Kidney (tissue), 14 donors: Measurements from ENCODE around the gene PTGIS. TPM values are rescaled to one million over a fixed set of nuclear protein-coding genes. Genes with fewer than 3 reads are reported as not detected.
A peak's percentile ranks its signal among the peaks of the same experiment; 100 is the strongest.

Experiments
- DNase-seq, 5 donors: peaks; one replicate each; pipeline ENCODE4 v3.0.0-alpha.2; 2013 to 2020
- FAIRE-seq: peaks from 2 replicates; lab custom pipeline; 2012; peaks lifted over from hg19 to GRCh38; lab: Jason Lieb, UNC
- H3K27ac ChIP-seq, 2 donors: one replicate each; pipeline ENCODE4 v1.7.0; 2013; ENCODE audit warnings: low read depth in 2 of 2, low read length in 2 of 2, inconsistent platforms in 1 of 2
- H3K27me3 ChIP-seq: one replicate; pipeline ENCODE4 v1.7.1; 2013; ENCODE audit warnings: low read length, inconsistent platforms; ENCODE audit not compliant: control insufficient read depth, insufficient read depth
- H3K36me3 ChIP-seq, 3 donors: one replicate each; pipeline versions ENCODE4 v1.7.0 to v1.7.1; 2013; ENCODE audit warnings: low read length in 3 of 3, control low read depth in 1 of 3, inconsistent platforms in 1 of 3; ENCODE audit not compliant: insufficient read depth in 3 of 3, control insufficient read depth in 2 of 3
- H3K4me1 ChIP-seq, 3 donors: one replicate each; pipeline versions ENCODE4 v1.7.0 to v1.7.1; 2013; ENCODE audit warnings: low read length in 3 of 3, inconsistent platforms in 1 of 3, low read depth in 1 of 3; ENCODE audit not compliant: control insufficient read depth in 2 of 3, insufficient read depth in 2 of 3
- H3K4me3 ChIP-seq, 3 donors: one replicate each; pipeline versions ENCODE4 v1.7.0 to v1.8.1; 2013; ENCODE audit warnings: low read length in 3 of 3, control low read depth in 1 of 3, inconsistent platforms in 1 of 3
- H3K9ac ChIP-seq, 3 donors: one replicate each; pipeline versions ENCODE4 v1.7.0 to v1.7.1; 2013; ENCODE audit warnings: low read length in 3 of 3, control low read depth in 1 of 3, inconsistent platforms in 1 of 3
- H3K9me3 ChIP-seq, 3 donors: one replicate each; pipeline versions ENCODE4 v1.7.0 to v1.7.1; 2013; ENCODE audit warnings: low read length in 3 of 3, control low read depth in 1 of 3, inconsistent platforms in 1 of 3; ENCODE audit not compliant: control insufficient read depth in 2 of 3, insufficient read depth in 1 of 3
- intact Hi-C: fragments of 100-400 bp; cut with DNase I; formaldehyde crosslinking; loops from one replicate; pipeline ENCODE4 v1.11.1; 2022
- polyA plus RNA-seq: library from polyadenylated mRNA; stranded (reverse); fragments of 350-450 nt; fragmentation: Illumina TruSeq; extraction: RNeasy Lipid Tissue Mini Kit (QIAGEN cat#74804); gene quantifications from one replicate; pipeline ENCODE4 v1.2.3, GENCODE V29; 2014; ENCODE audit warnings: low read depth, low replicate concordance; ENCODE audit not compliant: insufficient read depth
- total RNA-seq: library from RNA; stranded (reverse); fragmentation: NEBNext Ultra II Directional; extraction: Animal tissue kit (Norgen Biotek cat#: 25700); gene quantifications from one replicate; pipeline ENCODE4 v1.2.1, GENCODE V29; 2021
- TF ChIP-seq, protein P1 (sequence below): IDR thresholded peaks from 3 replicates; pipeline ENCODE4 v1.5.1; 2012; ENCODE audit warnings: mild to moderate bottlenecking, moderate library complexity, borderline replicate concordance; ENCODE audit not compliant: insufficient read depth; ENCODE audit errors: extremely low read depth
- donor health status: control.
- donor health status: control.
- donor health status: control.
- donor health status: control.
- donor health status: control.
- donor health status: DM: yes; HTN: yes; CAD: no.
- donor health status: Normal renal cell carcinoma (clear cell type).

Gene PTGIS
- total and polyA plus RNA-seq, 2 donors from 2014 or later = 3.1 to 24.1 TPM

DNA sequence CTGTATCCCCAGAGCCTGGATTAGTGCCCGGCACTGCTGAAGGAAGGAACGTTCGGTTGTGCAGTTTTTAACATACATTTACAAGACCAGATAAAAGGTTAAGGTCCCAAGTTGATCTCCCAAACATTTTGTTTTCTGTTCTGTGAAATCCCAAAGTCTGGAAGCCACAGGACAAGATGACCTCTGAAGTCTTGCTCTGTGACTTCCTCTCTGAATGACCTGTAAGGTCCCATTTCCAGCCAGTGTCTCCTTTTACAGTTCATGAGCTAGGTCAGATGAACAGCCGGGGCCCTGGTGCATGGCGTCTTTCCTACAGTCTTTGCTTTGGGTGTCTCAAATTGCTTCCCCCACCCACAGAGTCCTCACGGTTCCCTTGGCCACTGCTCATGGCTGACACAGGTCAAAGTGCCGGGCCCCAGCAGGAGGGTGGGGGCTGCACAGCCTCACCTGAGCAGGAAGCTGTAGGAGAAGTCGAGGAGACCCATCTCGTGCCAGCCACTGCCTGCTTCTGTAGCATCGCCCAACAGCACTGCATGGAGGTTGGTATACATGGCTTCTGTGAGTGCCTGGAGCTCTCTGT, 24.0 kb downstream of the PTGIS start:
- FAIRE-seq (no peak), DNase-seq (peak in 3 of 5 donors; percentile 42 to 62 (median 53))
- intact Hi-C loops = loop anchor here (5.0 kb wide), 1 partner anchor 63 kb away; no protein-coding TSS in a partner anchor
- H3K27me3 ChIP-seq = no peaks in the 10 kb centered on the region
- TF ChIP-seq, protein P1, sequence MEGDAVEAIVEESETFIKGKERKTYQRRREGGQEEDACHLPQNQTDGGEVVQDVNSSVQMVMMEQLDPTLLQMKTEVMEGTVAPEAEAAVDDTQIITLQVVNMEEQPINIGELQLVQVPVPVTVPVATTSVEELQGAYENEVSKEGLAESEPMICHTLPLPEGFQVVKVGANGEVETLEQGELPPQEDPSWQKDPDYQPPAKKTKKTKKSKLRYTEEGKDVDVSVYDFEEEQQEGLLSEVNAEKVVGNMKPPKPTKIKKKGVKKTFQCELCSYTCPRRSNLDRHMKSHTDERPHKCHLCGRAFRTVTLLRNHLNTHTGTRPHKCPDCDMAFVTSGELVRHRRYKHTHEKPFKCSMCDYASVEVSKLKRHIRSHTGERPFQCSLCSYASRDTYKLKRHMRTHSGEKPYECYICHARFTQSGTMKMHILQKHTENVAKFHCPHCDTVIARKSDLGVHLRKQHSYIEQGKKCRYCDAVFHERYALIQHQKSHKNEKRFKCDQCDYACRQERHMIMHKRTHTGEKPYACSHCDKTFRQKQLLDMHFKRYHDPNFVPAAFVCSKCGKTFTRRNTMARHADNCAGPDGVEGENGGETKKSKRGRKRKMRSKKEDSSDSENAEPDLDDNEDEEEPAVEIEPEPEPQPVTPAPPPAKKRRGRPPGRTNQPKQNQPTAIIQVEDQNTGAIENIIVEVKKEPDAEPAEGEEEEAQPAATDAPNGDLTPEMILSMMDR = no peak
- no peak overlapping the region for H3K27ac ChIP-seq
- no peak overlapping the region for H3K9ac ChIP-seq
- H3K4me3 ChIP-seq = no peak overlapping the region
- H3K36me3 ChIP-seq = peaks cover 0 to 3% (median 0%) of the 10 kb centered on the region in 3 donors
- no peaks in the 10 kb centered on the region for H3K4me1 ChIP-seq
- peaks cover 0 to 3% (median 0%) of the 10 kb centered on the region in 3 donors for H3K9me3 ChIP-seq

DNA sequence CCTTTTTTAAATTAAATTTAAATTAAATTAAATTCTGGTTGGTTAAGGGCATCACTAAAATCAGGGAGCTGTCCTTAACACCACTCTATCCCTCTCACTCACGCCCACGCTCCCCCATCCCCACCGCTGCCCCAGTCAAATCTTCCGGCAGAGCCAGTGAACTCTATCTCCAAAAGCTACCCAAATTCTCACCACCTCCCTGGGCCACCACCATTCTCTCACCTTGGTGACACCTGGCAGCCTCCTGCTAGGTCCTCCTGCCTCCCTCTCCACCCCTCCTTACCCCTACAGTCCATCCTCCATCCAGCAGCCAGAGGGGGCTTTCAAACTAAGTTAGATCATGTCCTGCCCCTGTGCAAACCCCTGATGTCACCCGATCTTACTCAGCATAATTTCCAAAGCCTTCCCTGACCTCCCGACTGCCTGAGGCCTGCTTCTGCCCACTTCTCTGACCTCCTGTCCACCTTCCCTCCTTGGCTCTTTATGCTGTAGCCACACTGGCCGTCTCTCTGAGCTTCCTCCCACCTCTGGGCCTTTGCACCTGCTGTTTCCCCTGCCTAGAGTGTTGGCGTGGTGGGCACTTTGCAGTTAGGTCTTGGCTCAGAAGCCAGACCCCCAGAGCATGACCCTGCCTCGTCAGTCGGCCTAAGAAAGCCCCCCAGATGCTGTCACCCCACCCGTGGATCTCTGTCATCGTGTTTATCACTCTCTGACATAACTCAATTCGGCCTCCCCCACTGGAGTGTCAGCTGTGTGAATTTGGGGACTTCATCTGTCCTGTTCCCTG, 24.7 kb downstream of the PTGIS start:
- no peak overlapping the region for H3K9ac ChIP-seq
- H3K4me1 ChIP-seq = no peaks in the 10 kb centered on the region
- TF ChIP-seq, protein P1 = no peak
- intact Hi-C loops = loop anchor here (5.0 kb wide), 1 partner anchor 64 kb away; no protein-coding TSS in a partner anchor
- H3K36me3 ChIP-seq = no peaks in the 10 kb centered on the region
- FAIRE-seq (no peak), DNase-seq (no peak)
- no peak overlapping the region for H3K27ac ChIP-seq
- no peak overlapping the region for H3K4me3 ChIP-seq
- H3K27me3 ChIP-seq = no peaks in the 10 kb centered on the region
- H3K9me3 ChIP-seq = peaks cover 0 to 3% (median 0%) of the 10 kb centered on the region in 3 donors

DNA sequence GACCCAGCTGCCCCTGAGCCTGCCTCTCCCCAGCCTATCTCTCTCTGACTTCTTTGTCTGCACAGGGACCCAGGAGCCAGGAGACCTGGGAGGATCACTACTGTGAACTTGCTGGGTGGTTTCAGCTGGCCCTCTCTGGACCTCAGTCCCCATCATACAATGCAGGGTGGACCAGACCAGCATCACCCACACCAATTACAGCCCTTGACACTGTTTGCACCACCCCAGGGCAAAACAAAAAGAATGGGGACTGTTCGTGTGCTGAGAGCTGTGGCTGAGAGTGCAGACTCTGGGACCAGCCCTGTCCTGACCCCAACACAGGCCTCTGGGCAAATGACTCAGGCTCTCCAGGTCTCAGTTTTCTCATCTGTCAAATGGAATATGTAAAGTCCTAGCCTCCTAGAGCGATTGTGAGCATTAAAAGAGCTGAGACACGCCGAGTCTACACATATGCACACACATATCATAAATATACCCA, 25.4 kb downstream of the PTGIS start:
- FAIRE-seq = no peak
- H3K9ac ChIP-seq = no peak overlapping the region

More for the DNA sequence above, 25.4 kb downstream of the PTGIS start:
- intact Hi-C loops = loop anchor here (5.0 kb wide), 1 partner anchor 65 kb away; no protein-coding TSS in a partner anchor
- Histone ChIP-seq H3K36me3 (no peaks in the 10 kb centered on the region), H3K4me3 (no peak overlapping the region), H3K27ac (no peak overlapping the region), H3K9me3 (peaks cover 0 to 3% (median 0%) of the 10 kb centered on the region in 3 donors), H3K27me3 (no peaks in the 10 kb centered on the region), H3K4me1 (no peaks in the 10 kb centered on the region)
- no peak for DNase-seq
- TF ChIP-seq, protein P1 = no peak
